Measurements from ENCODE around the gene CALHM2. TPM values are rescaled to one million over a fixed set of nuclear protein-coding genes. Genes with fewer than 3 reads are reported as not detected.

Gene CALHM2
- total and polyA plus RNA-seq, 4 donors = 1.6 to 5.0 (median 3.2) TPM

- no peak overlapping the region for H3K9ac ChIP-seq (ENCODE audit: low read depth in 1 of 2, low read length in 2 of 2)
- no peak overlapping the region for H3K4me3 ChIP-seq (ENCODE audit: low read depth in 1 of 3, low read length in 3 of 3)
- no peaks in the 10 kb centered on the region for H3K9me3 ChIP-seq (ENCODE audit: control insufficient read depth in 4 of 4, low read length in 3 of 4)
- no peak overlapping the region for H3K27ac ChIP-seq (ENCODE audit: low read depth in 1 of 2, low read length in 2 of 2)
- DNase-seq (ENCODE audit: low spot score) = no peak
- no peak for TF ChIP-seq FOXA2 (IDR thresholded peaks at IDR 0.05)
- TF ChIP-seq RAD21 (IDR thresholded peaks at IDR 0.05) = no peak
- TF ChIP-seq JUND (IDR thresholded peaks at IDR 0.05) = no peak
- no peak for TF ChIP-seq EGR1 (IDR thresholded peaks at IDR 0.05; ENCODE audit: low read depth in 2 of 2)
- TF ChIP-seq, protein P1, sequence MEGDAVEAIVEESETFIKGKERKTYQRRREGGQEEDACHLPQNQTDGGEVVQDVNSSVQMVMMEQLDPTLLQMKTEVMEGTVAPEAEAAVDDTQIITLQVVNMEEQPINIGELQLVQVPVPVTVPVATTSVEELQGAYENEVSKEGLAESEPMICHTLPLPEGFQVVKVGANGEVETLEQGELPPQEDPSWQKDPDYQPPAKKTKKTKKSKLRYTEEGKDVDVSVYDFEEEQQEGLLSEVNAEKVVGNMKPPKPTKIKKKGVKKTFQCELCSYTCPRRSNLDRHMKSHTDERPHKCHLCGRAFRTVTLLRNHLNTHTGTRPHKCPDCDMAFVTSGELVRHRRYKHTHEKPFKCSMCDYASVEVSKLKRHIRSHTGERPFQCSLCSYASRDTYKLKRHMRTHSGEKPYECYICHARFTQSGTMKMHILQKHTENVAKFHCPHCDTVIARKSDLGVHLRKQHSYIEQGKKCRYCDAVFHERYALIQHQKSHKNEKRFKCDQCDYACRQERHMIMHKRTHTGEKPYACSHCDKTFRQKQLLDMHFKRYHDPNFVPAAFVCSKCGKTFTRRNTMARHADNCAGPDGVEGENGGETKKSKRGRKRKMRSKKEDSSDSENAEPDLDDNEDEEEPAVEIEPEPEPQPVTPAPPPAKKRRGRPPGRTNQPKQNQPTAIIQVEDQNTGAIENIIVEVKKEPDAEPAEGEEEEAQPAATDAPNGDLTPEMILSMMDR (IDR thresholded peaks at IDR 0.05; ENCODE audit: low read depth, low read length, missing input control) = no peak
- TF ChIP-seq, protein P2, sequence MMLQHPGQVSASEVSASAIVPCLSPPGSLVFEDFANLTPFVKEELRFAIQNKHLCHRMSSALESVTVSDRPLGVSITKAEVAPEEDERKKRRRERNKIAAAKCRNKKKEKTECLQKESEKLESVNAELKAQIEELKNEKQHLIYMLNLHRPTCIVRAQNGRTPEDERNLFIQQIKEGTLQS (IDR thresholded peaks at IDR 0.05) = no peak
- TF ChIP-seq SP1 (IDR thresholded peaks at IDR 0.05) = no peak
- no peak for TF ChIP-seq NR2F2 (IDR thresholded peaks at IDR 0.05)
- TF ChIP-seq, protein P3, sequence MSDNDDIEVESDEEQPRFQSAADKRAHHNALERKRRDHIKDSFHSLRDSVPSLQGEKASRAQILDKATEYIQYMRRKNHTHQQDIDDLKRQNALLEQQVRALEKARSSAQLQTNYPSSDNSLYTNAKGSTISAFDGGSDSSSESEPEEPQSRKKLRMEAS (IDR thresholded peaks at IDR 0.05) = no peak
- TF ChIP-seq FOXA1 (IDR thresholded peaks at IDR 0.05) = no peak
- TF ChIP-seq, protein P4, sequence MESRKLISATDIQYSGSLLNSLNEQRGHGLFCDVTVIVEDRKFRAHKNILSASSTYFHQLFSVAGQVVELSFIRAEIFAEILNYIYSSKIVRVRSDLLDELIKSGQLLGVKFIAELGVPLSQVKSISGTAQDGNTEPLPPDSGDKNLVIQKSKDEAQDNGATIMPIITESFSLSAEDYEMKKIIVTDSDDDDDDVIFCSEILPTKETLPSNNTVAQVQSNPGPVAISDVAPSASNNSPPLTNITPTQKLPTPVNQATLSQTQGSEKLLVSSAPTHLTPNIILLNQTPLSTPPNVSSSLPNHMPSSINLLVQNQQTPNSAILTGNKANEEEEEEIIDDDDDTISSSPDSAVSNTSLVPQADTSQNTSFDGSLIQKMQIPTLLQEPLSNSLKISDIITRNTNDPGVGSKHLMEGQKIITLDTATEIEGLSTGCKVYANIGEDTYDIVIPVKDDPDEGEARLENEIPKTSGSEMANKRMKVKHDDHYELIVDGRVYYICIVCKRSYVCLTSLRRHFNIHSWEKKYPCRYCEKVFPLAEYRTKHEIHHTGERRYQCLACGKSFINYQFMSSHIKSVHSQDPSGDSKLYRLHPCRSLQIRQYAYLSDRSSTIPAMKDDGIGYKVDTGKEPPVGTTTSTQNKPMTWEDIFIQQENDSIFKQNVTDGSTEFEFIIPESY (IDR thresholded peaks at IDR 0.05) = no peak
- TF ChIP-seq HNF4A (conservative IDR thresholded peaks at IDR 0.05) = no peak
- TF ChIP-seq TAF1 (conservative IDR thresholded peaks at IDR 0.05) = no peak
- TF ChIP-seq RXRA (IDR thresholded peaks at IDR 0.05) = no peak
- TF ChIP-seq, protein P5, sequence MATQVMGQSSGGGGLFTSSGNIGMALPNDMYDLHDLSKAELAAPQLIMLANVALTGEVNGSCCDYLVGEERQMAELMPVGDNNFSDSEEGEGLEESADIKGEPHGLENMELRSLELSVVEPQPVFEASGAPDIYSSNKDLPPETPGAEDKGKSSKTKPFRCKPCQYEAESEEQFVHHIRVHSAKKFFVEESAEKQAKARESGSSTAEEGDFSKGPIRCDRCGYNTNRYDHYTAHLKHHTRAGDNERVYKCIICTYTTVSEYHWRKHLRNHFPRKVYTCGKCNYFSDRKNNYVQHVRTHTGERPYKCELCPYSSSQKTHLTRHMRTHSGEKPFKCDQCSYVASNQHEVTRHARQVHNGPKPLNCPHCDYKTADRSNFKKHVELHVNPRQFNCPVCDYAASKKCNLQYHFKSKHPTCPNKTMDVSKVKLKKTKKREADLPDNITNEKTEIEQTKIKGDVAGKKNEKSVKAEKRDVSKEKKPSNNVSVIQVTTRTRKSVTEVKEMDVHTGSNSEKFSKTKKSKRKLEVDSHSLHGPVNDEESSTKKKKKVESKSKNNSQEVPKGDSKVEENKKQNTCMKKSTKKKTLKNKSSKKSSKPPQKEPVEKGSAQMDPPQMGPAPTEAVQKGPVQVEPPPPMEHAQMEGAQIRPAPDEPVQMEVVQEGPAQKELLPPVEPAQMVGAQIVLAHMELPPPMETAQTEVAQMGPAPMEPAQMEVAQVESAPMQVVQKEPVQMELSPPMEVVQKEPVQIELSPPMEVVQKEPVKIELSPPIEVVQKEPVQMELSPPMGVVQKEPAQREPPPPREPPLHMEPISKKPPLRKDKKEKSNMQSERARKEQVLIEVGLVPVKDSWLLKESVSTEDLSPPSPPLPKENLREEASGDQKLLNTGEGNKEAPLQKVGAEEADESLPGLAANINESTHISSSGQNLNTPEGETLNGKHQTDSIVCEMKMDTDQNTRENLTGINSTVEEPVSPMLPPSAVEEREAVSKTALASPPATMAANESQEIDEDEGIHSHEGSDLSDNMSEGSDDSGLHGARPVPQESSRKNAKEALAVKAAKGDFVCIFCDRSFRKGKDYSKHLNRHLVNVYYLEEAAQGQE (IDR thresholded peaks at IDR 0.05) = no peak
- no peak for TF ChIP-seq YY1 (IDR thresholded peaks at IDR 0.05)
- no peak for TF ChIP-seq HNF4G (IDR thresholded peaks at IDR 0.05)
- TF ChIP-seq GABPA (IDR thresholded peaks at IDR 0.05 in 1 of 2, conservative IDR thresholded peaks at IDR 0.05 in 1 of 2) = no peak
- WGBS = 97% methylated on average over 9 of the region's 9 CpGs
- H3K36me3 ChIP-seq (ENCODE audit: control insufficient read depth in 4 of 4, insufficient read depth in 3 of 4, low read depth in 1 of 4, low read length in 3 of 4) = peaks cover 10 to 62% (median 40%) of the 10 kb centered on the region in 4 donors
- H3K4me1 ChIP-seq (ENCODE audit: control insufficient read depth in 4 of 4, insufficient read depth in 4 of 4, low read length in 3 of 4) = peaks cover 0 to 4% (median 0%) of the 10 kb centered on the region in 4 donors
- no peaks in the 10 kb centered on the region for H3K27me3 ChIP-seq (ENCODE audit: control insufficient read depth in 4 of 4, insufficient read depth in 4 of 4, low read length in 3 of 4)
Observed at GRCh38 chr10:103427866-103428265, 24.3 kb downstream of the CALHM2 start.
